NCI-H2107 treated with DMSO at 0.1 percent for 48 hours (cell line): Measurements from ENCODE around the gene CALR3.

ENCODE experiments used
- DNase-seq: peaks from one replicate; lab custom pipeline; 2025; ENCODE audit not compliant: unreplicated experiment; lab: John Stamatoyannopoulos, UW

CALR3 gene

DNA sequence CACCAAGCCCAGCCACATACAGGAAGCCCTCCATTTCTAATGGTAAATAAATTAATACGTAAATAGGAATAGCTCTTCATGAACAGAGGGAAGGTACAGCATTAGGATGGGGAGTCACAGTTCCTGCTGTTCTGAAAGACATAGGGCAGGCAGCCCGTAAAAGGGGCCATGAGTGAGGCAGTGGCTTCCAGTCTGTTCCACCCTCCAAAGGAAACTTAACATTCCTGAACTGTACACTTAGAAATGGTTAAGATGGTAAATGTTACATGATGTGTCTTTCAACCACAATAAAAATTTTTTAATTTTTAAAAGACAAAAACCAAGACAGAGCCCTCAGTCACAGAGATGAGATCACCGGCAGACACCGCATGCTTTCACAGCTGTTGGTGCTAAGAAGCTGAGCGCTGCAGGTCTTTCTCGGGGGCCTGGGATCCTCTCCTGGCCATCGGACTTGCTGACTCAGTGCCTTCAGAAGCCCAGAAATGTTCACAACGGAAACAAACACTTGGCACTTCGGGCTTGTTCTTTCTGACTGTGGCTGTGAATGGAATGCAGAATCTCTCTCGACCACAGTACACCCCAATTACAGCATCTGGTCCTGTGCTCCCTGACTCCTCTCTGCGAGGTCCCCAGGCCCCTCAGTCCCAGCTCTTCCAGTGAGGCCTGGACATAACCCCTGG lies 60.6 kb downstream of the CALR3 start:
- no peak for DNase-seq

DNA sequence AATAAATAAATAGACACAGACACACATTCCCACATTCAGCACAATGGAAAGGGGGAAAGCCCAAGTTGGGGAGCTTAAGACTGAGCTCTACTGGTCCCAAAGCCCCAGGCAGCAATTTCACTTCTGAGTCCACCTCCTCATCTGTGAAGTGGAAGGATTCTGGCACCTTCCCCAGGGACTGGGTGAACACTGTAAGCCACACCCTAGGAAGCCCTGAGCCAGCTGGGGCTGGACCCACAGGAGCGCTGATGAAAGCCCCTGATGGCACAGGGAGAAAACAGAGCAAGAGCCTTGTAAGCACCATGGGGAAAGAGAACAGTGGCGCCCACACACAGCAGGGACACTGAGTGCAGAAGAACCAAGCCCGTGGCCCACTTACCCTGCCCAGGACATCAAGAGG lies 62.0 kb downstream of the CALR3 start:
- no peak for DNase-seq

DNA sequence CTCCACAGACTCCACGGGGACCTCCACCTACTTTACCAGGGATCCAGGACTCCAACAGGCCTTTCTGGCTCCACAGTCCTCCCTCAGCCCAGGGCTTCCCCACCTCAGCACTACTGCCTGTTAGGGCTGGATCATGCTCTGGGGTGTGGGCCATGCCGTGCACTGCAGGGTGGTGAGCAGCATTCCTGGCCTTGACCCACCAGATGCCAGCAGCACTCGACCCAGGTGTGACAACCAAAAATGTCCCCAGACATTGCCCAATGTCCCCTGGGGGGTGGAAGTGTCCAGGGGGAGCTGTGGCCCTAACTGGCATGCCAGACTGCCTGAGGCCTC lies 66.2 kb downstream of the CALR3 start:
- DNase-seq: no peak

DNA sequence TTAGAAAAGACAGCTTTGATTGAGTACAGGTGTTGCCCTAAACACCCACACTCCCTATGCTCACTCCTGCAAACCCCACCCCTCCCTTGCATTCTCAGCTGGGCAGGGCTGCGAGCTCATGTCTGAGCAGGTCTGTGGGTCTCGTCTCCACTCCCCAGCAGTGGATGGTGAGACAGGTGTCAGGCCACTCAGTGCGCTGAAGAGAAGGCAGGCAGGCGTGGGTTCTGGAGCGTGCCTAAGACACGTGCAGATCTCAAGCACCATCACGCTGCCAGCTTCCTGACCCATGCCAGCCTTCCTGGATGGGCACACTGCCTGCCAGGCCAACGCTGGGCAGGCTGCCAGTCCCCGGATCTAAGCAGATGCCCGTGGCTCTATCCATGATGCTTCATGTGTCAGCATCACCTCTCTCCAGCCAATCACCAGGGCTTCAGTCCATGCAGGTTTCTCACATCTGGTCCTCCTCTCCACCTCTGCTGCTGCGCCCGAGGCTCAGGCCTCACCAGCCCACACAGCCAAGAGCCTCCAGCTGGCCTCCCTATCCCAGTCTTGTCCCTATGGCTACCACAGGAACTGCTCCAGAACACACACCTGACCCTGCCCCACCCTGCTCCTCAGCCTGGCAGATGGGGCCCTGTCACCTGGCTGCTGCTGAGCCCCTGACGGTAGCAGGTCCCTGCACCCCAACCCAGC lies 66.8 kb downstream of the CALR3 start:
- no peak for DNase-seq
